Mononuclear cell (primary cell): ENCODE data around the gene HMGXB3. TPM values are rescaled to one million over a fixed set of nuclear protein-coding genes. Genes with fewer than 3 reads are reported as not detected.
"Not testable (repeated sequence)": the region's sequence is repeated elsewhere in the genome, so short reads cannot be mapped to it uniquely, and the experiment has no call there.

ENCODE experiments used
- H3K27me3 ChIP-seq: 2 replicates; pipeline ENCODE4 v1.6.0; 2011; ENCODE audit warnings: low read length, control low read depth; ENCODE audit not compliant: insufficient read depth
- H3K4me1 ChIP-seq: 2 replicates; pipeline ENCODE4 v1.5.1; 2011; ENCODE audit warnings: mild to moderate bottlenecking, low read length, control low read depth; ENCODE audit not compliant: insufficient read depth
- H3K4me3 ChIP-seq: 2 replicates; pipeline ENCODE4 v1.5.1; 2011; ENCODE audit warnings: mild to moderate bottlenecking, low read length, moderate library complexity
- H3K9me3 ChIP-seq: 2 replicates; pipeline ENCODE4 v1.5.1; 2011; ENCODE audit warnings: low read depth, mild to moderate bottlenecking, control low read depth, low read length
- total RNA-seq: library from RNA; depleted of rRNA; stranded (reverse); fragments of >200 nt; gene quantifications from one replicate; pipeline ENCODE4 v1.2.3, GENCODE V29; 2012

The HMGXB3 gene
- total RNA-seq, 1 donor, result 27.2 TPM

DNA sequence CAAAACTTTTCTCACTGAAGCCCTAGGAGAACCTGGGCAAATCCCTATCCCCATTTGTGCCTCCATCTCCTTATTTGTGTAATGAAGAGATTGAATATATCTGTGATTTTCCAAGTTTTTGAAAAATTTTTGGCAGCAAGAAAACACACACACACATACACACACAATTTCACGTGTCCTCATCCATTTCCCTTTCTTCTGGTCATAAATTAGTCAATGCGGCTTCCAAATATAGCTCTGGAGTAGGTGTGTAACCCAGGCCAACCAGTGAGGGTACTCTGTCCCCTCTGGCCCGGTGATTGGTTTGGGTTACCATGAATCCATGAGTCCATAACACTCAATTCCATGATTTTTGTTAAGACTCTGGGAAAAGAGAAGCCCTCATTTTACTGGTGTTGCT, 73.1 kb downstream of the HMGXB3 start:
- Histone ChIP-seq H3K27me3 (no peaks in the 10 kb centered on the region), H3K9me3 (no peaks in the 10 kb centered on the region), H3K4me3 (no peak overlapping the region), H3K4me1 (peaks cover 4% of the 10 kb centered on the region)

DNA sequence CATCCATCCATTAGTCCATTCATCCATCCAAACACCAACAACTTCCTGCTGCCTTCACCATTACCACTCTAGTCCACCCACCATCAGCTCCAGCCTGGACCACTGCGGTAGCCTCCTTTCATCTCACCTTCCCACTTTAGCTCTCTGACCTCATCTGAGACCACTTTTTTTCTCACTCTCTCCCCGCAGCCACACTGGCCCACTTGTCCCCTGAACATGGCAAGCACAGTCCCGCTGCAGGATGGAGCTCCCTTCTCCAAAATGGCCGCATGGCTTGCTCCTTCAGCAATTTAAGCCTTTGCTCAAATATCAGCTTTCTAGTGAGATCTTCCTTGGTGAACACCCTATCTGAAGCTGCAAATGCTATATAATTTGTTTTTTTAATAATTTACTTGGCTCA, 74.7 kb downstream of the HMGXB3 start:
- no peaks in the 10 kb centered on the region for H3K4me1 ChIP-seq
- H3K27me3 ChIP-seq, result no peaks in the 10 kb centered on the region
- no peak overlapping the region for H3K4me3 ChIP-seq

DNA sequence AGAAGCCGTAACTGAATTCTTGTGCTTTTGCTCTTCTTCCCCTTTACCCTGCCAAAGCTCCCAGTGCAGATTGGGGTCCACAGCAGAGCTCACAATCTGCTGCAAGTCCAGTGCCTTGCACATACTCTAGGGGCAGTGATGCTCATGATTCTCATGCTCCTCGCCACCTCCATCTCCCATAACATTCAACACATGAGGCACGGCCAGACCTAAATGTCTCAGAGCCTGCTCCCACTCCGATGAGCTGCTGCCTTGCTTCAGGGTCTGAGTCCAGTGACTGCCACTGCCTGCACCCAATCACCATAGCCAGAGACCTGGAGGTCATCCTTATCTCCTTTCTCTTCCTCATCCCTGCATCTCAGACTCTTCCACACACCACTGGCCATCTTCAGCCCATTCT, 75.3 kb downstream of the HMGXB3 start:
- Histone ChIP-seq H3K4me3 (no peak overlapping the region), H3K9me3 (no peaks in the 10 kb centered on the region), H3K4me1 (peaks cover under 1% of the 10 kb centered on the region), H3K27me3 (no peaks in the 10 kb centered on the region)

More for the DNA sequence above, 74.7 kb downstream of the HMGXB3 start:
- no peaks in the 10 kb centered on the region for H3K9me3 ChIP-seq

DNA sequence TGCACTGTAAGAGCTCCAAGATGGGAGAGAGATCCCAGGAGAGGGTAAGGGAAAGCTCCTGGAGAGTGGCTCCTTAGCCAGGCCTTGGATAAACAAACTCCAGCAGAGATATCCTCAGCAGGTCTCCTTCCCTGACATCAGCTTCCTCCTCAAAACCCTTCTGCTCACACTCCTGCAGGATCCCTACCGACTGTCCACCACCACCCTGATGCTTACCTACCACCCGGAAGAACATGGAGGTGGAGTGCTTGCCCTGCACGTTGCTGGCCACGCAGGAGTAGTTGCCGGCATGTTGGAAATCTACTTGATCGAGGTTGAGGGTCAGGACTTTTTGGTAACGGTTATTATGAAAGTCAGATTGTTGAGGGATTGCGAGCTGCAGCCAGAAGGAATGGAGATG, 76.5 kb downstream of the HMGXB3 start:
- peaks cover 13% of the 10 kb centered on the region for H3K4me1 ChIP-seq
- H3K9me3 ChIP-seq, result no peaks in the 10 kb centered on the region
- no peaks in the 10 kb centered on the region for H3K27me3 ChIP-seq
- H3K4me3 ChIP-seq, result no peak overlapping the region

DNA sequence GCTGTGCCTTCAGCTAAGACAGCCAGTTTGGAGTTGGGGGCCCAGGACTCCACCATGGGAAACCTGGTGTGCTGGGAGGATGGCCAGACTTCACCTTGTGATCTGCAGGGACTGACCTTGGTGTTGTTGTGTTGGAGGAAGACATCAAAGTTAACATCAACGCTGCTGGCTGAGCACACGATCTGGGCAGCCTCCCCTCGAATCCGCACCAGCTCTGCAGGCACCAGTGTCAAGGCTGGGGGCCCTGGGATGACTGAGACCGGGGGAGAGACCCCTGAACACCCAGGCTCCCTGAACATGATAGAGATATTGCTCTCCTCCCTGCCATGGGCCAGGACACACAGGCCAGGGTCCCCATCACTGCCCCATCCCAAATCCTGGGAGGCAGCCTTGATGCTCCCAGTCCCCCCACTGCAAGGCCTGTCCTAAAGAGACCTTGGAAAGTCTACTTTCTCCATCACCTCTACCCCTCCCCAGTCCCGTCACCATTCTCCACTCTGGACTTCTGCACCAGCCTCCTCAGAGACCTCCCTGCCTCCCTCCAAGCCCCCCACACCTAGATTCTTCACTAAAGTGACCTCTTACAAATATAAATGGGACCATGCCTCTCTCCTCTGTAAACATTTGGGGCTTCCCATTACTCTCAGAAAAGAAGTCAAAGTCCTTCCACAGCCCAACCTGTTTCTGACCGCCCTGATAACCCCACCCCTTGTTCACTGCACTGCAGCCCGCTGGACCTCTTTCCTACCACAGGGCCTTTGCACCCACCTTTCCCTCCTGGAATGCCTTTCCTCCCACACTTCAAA, 77.7 kb downstream of the HMGXB3 start:
- H3K27me3 ChIP-seq, result no peaks in the 10 kb centered on the region
- H3K4me3 ChIP-seq, result no peak overlapping the region
- no peaks in the 10 kb centered on the region for H3K9me3 ChIP-seq
- peaks cover 24% of the 10 kb centered on the region for H3K4me1 ChIP-seq

DNA sequence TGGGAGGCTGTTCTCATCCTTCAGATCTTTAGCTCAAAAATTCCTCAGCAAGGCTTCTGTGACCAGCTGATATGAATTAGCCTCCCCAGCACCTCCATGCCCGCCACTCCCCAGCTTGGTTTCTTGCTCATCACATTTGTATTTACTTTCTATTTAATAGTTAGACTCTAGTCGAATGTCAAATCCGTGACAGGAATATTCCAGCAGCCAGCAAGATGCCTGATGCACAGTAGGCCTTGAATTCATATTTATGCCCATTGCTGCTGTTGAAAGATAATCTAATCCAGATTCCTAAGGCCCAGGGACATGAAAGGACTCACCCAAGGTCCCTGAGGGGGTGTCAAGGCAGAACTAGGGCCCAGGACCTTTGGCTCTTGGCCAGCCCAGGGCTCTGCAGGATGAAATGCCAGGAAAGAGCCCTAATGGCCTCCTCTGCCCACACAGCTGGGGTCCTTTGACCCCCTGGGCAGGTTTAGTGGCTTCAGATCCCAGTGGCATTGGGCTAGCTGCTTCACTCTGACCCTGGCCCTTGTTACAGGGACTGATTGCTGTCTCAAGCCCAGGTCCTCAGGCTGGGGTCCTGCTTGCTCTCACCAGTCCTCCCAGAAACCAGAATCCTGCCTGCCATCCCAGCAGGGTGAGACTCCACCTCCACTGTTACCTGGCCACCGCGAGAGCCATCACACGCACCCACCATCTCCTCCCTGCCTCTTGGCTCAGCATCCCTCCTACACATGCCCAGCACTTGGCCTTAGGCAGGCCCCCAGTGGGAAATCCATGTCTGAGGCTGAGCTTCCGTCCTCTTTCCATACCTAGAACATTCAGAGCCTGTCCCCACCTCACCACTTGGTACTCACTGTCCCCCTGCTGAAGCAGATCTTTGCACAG, 78.5 kb downstream of the HMGXB3 start:
- peaks cover 33% of the 10 kb centered on the region for H3K4me1 ChIP-seq
- H3K27me3 ChIP-seq, result no peaks in the 10 kb centered on the region
- H3K4me3 ChIP-seq, result no peak overlapping the region
- no peaks in the 10 kb centered on the region for H3K9me3 ChIP-seq

DNA sequence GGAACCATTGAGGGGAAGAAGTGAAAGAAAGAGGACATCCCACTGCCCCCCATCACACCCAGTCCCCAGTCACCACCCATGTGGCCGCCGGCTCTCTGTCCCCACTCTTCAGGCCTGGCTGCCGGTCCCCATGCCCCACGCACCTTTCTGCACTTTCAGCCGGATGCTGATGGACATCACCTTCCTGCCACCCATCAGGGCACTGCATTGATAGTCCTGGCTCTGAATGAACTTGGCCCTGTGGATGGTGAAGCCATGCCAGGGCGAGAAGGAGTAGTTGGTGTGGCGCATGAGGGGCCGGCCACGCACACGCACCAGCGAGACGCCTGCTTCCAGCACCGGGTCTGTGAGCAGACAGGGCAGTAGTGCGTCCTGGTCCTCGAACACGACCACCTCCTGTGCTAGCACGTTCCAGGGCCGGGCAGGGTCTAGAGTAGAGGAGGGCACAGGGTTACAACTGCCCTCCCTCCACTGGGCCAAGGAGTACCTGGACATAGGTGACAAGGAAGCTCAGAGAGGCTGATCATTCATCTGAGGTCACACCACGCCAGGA, 79.4 kb downstream of the HMGXB3 start:
- Histone ChIP-seq H3K4me1 (peaks cover 39% of the 10 kb centered on the region), H3K27me3 (no peaks in the 10 kb centered on the region), H3K4me3 (no peak overlapping the region), H3K9me3 (no peaks in the 10 kb centered on the region)

DNA sequence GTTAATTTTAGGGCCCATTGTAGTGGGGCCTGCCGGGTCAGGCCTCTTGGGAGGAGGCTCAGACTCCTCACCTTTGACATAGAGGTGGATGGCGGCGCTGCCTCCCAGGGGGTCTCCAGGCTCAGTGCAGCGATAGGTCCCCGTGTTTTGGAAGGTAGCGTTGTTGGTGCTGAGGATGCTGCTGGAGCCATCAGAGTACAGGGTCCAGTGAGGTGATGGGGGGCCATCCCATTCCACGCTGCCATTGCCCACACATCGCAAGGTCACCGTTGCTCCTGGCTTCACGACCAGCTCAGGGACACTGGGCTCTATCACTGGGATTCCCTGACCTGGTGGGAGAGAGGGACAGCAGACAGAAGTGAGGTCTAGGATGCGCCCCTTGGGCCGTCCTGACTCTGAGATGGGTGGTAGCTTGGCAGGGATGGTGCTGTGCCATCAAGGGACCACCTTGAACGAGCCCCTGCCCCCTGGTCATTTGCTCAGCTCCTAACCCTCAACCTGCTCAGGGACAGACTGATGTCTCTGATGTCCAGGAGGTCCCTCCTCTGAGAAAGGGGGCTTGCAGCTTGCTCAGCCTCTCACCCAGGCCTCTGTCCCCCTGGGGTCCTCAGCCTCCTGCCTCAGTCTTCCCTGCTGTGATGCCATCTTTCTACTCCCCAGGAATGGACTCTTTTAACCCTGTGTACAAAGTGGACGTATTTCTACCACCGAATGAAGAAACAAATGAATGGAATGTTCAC, 80.3 kb downstream of the HMGXB3 start:
- Histone ChIP-seq H3K4me1 (peaks cover 39% of the 10 kb centered on the region), H3K9me3 (no peaks in the 10 kb centered on the region), H3K27me3 (no peaks in the 10 kb centered on the region), H3K4me3 (no peak overlapping the region)

DNA sequence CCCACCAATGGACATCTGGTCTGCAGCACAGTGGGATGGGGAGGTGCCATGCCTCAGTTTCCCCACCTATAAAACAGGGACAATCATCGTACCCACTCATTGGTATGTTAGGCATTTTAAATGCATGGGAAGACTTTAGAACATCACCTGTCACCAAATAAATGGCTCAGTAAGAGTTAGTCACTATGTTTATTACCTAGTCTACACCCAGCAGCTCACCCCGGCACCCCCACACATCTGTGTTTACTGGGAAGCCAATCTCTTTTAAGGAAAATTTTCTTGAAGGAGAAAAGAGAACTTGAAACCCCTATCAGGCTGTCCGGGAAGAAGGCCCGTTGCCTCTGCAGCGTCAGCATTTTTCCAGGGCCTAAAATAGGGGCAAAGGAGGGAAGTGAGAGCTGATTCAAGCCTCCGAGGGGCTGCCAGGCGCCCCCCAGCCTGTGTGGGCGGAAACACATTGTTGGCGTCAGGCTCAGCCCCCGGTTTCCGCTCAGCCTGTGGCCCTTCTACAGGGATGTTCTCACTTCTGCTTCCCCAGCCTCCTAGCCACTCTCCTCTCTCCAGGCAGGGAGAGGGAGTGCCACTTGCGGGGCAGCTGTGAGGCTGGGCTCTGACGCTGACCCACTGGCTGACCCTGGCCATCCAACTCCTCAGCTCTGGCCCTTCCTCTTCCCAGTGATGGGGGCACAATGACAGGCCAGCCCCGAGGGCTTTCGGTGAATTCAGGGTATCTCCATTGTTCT, 81.2 kb downstream of the HMGXB3 start:
- peaks cover 42% of the 10 kb centered on the region for H3K4me1 ChIP-seq
- H3K9me3 ChIP-seq, result no peaks in the 10 kb centered on the region
- H3K4me3 ChIP-seq, result peak overlapping the region; percentile 32
- no peaks in the 10 kb centered on the region for H3K27me3 ChIP-seq

DNA sequence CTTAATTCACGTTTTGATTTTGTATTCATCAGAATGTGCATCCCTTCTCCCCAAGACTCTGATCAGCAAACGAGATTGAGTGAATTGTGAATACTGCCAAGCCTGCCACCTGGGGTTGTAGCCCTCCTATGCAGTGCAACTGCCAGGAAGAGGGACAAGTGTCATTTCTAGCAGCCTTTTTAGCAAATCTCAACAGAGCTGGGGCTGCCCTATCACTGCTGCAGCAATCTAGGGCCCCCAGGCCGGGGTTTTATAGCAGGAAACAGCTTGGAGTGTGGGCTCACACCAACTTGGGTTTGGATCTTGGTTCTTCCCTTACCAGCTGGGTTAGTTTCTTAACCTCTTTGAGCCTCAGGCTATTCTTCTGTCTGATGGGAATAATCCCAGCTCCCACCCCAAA, 81.8 kb downstream of the HMGXB3 start:
- peak overlapping the region; percentile 32 for H3K4me3 ChIP-seq
- no peaks in the 10 kb centered on the region for H3K9me3 ChIP-seq
- H3K4me1 ChIP-seq, result peaks cover 49% of the 10 kb centered on the region
- no peaks in the 10 kb centered on the region for H3K27me3 ChIP-seq

DNA sequence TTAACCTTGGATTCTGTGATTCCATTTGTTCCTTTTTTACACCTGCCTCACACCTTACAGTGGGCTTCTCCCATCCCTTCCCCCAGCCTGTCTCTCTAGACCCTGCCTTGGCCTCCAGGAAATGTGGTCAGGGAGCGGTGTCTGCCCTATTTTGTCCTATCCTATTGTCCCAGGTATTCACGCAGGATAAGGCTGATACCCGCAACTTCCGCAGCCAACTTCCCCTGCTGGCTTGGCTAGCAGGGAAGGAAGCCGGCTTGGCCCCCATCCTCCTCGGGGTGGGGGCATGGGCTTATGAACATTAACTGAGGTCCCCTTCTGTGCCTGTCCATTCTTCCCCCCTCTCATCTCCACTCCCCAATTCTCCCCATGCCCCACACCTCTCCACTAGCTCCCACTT, 82.3 kb downstream of the HMGXB3 start:
- Histone ChIP-seq H3K4me1 (peaks cover 49% of the 10 kb centered on the region), H3K27me3 (no peaks in the 10 kb centered on the region), H3K9me3 (no peaks in the 10 kb centered on the region), H3K4me3 (peak overlapping the region; percentile 32)

DNA sequence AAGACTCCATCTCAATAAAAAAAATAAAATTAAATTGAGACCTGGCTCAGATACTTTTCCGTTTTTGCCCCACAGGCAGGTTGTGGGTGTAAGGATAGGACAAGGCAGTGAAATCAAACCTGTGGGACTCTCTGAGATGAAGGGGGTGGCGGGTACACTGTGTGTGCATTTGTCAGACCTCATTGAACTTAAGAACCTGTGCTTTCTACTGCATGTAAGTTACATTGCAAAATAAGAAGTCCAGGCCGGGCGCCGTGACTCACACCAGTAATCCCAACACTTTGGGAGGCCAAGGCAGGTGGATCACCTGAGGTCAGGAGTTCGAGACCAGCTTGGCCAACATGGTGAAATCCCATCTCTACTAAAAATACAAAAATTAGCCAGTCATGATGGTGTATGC, 84.2 kb downstream of the HMGXB3 start:
- Histone ChIP-seq H3K4me3 (peak overlapping the region; percentile 67), H3K4me1 (peaks cover 55% of the 10 kb centered on the region)
- not testable (repeated sequence) for H3K27me3 ChIP-seq, H3K9me3 ChIP-seq

DNA sequence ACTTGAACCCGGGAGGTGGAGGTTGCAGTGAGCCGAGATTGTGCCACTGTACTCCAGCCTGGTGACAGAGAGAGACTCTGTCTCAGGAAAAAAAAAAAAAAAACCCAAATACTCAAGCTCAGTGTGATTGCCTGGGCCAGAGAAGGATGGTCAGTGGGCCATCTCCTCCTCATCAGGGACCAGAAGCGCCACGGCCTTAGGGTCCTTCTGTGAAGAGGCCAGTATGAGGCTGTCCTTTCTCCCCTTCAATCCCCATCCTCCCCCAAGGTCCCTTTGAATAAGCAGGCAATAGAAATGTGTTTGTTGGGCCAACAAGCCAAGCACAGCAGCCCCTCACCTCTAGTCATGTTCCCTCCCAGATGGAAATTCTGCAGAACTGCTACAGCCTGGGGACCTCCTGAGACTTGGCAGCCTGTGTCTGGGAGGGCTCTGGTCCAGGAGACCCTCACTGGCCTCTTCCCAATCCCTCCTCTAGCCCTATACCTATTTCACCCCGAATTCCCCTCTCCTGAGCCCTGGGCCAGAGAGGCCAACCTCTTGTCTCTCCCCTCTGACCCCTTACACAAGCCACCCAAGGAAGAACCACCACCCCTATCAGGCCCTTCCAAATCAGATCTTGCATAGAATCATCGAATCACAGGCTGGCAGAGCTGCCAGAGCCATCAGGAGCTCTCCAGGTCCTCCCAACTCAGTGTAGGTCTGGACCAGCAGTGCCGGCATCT, 84.8 kb downstream of the HMGXB3 start:
- no peaks in the 10 kb centered on the region for H3K9me3 ChIP-seq
- peaks cover 55% of the 10 kb centered on the region for H3K4me1 ChIP-seq
- peaks cover 2% of the 10 kb centered on the region for H3K27me3 ChIP-seq
- peak overlapping the region; percentile 67 for H3K4me3 ChIP-seq
